NT2/D1 (cell line): ENCODE measurements around the gene TRAPPC6A.

Experiments used
- YY1 ChIP-seq: IDR thresholded peaks from 2 replicates; pipeline ENCODE4 v1.6.1; 2011; ENCODE audit not compliant: insufficient read length, insufficient read depth
- ZNF274 ChIP-seq: IDR thresholded peaks from 2 replicates; pipeline ENCODE4 v1.6.1; 2011; ENCODE audit warnings: mild to moderate bottlenecking, low read depth, low read length

- no peak for TF ChIP-seq YY1
- TF ChIP-seq ZNF274 = no peak
Observed at GRCh38 chr19:45184115-45184514, 6.1 kb upstream of the TRAPPC6A start.
